Choroid plexus epithelial cell (primary cell): ENCODE measurements around the gene PRUNE2.

ENCODE experiments used
- DNase-seq: peaks from one replicate; pipeline ENCODE4 v3.0.0-alpha.2; 2010; ENCODE audit warnings: low read depth
- H3K4me3 ChIP-seq: 2 replicates; pipeline ENCODE4 v1.5.1; 2011; ENCODE audit warnings: low read depth, mild to moderate bottlenecking, control low read depth, low read length, moderate library complexity
- CTCF ChIP-seq: conservative IDR thresholded peaks from 2 replicates; pipeline ENCODE4 v1.5.1; 2011; ENCODE audit warnings: low read depth, mild to moderate bottlenecking, control low read depth, inconsistent platforms, low read length, moderate library complexity

PRUNE2 gene

GRCh38 chr9:76605321-76605900 lies 300.5 kb downstream of the PRUNE2 start:
- no peak for TF ChIP-seq CTCF
- DNase-seq = no peak

DNA sequence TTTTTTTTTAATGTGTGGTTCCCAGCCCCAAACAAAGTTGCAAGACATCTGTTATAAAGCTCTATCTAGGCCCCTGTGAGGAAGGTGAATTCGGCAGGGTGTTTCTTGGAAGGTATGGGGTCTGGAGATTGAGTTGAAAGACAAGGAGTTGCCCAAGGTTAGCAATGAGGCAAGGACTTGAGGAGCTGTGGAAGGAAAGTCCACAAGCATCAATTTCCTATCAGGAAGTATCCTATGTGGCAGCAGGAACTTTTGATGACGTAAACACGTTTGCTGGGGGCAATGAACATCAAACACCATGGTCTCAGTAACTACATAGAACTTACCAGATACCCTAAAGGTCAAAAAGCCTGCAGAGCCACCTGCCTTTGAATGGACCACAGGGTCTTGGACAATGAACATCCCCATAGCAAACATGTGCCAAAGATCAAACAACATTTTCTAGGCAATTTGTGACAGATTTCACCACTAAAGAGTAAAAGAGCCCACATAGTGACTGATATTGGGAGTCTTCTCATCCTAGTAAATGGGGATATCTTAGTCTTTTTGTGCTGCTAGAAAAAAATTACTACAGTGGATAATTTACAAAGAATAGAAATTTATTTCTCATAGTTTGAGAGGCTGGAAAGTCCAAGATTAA lies 301.9 kb downstream of the PRUNE2 start:
- no peak for TF ChIP-seq CTCF
- no peak for DNase-seq
- no peak overlapping the region for H3K4me3 ChIP-seq

More at GRCh38 chr9:76605321-76605900, 300.5 kb downstream of the PRUNE2 start:
- H3K4me3 ChIP-seq = no peak overlapping the region

DNA sequence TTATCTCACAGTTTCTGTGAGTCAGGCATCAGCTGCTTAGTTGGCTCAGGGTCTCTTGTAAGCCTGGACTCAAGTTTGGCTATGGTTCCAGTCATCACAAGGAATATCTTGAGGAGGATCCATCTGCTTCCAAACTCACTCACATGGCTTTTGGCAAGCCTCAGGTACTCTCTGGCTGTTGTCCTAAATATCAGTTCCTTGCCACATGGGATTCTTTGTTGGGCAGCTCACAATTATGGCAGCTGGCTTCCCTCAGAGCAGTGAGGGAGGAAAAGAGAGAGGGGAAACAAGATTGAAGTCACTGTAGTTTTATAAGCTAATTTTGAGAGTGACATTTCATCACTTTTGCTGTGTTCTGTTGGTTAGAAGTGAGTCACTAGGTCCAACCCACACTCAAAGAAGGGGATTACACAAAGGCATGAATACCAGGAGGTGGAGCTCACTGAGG lies 302.4 kb downstream of the PRUNE2 start:
- DNase-seq = peak; percentile 63

GRCh38 chr9:76602199-76602598 lies 303.7 kb downstream of the PRUNE2 start:
- H3K4me3 ChIP-seq = no peak overlapping the region
- no peak for DNase-seq
- TF ChIP-seq CTCF = no peak

More for the DNA sequence above, 302.4 kb downstream of the PRUNE2 start:
- TF ChIP-seq CTCF = no peak
- H3K4me3 ChIP-seq = no peak overlapping the region

- H3K4me3 ChIP-seq = no peak overlapping the region
- no peak for TF ChIP-seq CTCF
- no peak for DNase-seq
These were observed 305.8 kb downstream of the PRUNE2 start for GRCh38 chr9:76600007-76600615.

- no peak overlapping the region for H3K4me3 ChIP-seq
- no peak for DNase-seq
- TF ChIP-seq CTCF = no peak
These were observed 306.9 kb downstream of the PRUNE2 start for GRCh38 chr9:76598981-76599380.
